ENCODE results near the gene SH2B3.

DNA sequence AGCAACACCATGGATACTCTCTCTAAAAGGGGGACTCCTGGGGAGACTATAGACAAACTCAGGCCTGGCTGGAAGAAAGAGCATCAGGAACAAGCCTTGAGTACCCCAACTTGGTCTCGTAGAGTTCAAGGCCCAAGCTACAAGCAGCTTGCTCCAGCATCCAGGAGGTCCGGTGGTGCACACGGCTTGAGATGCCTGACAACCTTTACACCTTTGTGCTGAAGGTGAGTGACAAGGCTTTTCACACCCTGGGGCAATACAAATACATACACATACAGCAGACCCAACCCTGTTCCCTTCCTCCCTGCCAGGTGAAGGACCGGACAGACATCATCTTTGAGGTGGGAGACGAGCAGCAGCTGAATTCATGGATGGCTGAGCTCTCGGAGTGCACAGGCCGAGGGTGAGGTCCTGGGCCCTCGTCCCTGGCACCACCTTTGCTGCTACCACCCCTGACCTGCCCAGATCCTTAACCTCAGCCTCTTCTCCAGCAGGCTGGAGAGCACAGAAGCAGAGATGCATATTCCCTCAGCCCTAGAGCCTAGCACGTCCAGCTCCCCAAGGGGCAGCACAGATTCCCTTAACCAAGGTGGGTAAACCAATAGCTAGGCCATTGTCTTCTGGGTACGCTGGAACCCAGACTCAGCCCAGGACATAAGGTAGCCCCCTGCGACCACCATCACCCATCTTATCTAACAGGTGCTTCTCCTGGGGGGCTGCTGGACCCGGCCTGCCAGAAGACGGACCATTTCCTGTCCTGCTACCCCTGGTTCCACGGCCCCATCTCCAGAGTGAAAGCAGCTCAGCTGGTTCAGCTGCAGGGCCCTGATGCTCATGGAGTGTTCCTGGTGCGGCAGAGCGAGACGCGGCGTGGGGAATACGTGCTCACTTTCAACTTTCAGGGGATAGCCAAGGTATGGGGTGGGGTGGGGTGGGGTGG lies 41.2 kb downstream of the SH2B3 start:
- TF ChIP-seq CTCF (IDR thresholded peaks at IDR 0.05) = no peak
- TF ChIP-seq POLR2A (IDR thresholded peaks at IDR 0.05) = no peak

All from thyroid gland (tissue), 4 donors.